ENCODE measurements around the gene PARP16.

DNA sequence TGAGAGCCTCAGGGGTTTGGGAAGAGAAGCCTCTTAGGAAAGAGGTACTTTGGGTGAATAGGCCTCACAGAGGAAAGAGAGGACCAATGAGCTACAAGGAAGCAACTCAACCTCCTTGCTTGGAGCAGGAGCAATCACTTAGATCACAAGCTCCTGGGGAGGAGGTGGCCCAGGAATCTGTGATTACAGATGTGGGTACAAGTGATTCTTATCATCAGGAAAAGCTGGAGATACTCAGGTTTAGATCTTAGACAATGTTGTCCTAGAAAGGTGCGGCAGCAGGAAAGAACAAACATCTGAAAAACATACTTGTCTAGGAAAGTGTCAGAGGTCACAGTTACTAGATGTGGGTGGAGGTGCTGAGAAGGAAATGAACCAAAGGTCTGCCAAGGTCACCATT lies 8.2 kb downstream of the PARP16 start:
- TF ChIP-seq POLR2AphosphoS5 (IDR thresholded peaks at IDR 0.05; ENCODE audit: low read depth) (no peak), CREB1 (CRISPR knock-in tag; IDR thresholded peaks at IDR 0.05; ENCODE audit: low read depth) (no peak), EZH2 (IDR thresholded peaks at IDR 0.05; ENCODE audit: low read depth, unreplicated experiment) (no peak), EZH2phosphoT487 (IDR thresholded peaks at IDR 0.05; ENCODE audit: unreplicated experiment) (no peak), REST (IDR thresholded peaks at IDR 0.05; ENCODE audit: unreplicated experiment) (no peak), ZNF331 (CRISPR knock-in tag; IDR thresholded peaks at IDR 0.05; ENCODE audit: low read depth) (no peak)
- TF ChIP-seq, protein P1, sequence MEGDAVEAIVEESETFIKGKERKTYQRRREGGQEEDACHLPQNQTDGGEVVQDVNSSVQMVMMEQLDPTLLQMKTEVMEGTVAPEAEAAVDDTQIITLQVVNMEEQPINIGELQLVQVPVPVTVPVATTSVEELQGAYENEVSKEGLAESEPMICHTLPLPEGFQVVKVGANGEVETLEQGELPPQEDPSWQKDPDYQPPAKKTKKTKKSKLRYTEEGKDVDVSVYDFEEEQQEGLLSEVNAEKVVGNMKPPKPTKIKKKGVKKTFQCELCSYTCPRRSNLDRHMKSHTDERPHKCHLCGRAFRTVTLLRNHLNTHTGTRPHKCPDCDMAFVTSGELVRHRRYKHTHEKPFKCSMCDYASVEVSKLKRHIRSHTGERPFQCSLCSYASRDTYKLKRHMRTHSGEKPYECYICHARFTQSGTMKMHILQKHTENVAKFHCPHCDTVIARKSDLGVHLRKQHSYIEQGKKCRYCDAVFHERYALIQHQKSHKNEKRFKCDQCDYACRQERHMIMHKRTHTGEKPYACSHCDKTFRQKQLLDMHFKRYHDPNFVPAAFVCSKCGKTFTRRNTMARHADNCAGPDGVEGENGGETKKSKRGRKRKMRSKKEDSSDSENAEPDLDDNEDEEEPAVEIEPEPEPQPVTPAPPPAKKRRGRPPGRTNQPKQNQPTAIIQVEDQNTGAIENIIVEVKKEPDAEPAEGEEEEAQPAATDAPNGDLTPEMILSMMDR (conservative IDR thresholded peaks at IDR 0.05; ENCODE audit: low read depth in 2 of 2): no peak
